ENCODE measurements around the gene DDIT4L. TPM values are rescaled to one million over a fixed set of nuclear protein-coding genes. Genes with fewer than 3 reads are reported as not detected.

The DDIT4L gene
- total and polyA plus RNA-seq, 10 of the 15 experiments (the other 5 are each of a cell fraction or from before 2014, with no cell fraction given) = 0.02 to 0.08 TPM; not detected in 8

DNA sequence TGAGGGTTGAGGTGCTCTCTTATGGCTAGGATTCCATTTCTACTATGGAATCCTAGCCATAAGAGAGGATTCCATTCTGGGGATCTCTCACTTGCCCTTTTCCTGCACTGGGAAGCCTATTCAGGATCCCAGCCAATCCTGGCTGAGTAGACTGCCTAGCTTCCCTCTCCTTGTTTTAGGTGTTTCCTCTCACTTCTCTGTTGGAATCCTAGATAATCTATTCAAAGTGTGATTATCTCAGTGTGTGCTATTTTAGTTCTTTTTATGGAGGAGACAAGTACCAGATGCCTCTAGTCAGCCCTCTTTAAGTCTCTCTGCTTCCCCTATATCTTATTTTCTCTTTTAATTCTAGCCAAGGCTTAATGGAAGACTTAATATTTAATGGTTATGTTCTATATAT is 34.5 kb upstream of the DDIT4L start (continued):
- TF ChIP-seq, protein P1, sequence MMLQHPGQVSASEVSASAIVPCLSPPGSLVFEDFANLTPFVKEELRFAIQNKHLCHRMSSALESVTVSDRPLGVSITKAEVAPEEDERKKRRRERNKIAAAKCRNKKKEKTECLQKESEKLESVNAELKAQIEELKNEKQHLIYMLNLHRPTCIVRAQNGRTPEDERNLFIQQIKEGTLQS (IDR thresholded peaks at IDR 0.05; ENCODE audit: borderline replicate concordance, extremely low read depth, low read depth, low read length) = no peak
- TF ChIP-seq MYB (IDR thresholded peaks at IDR 0.05; ENCODE audit: borderline replicate concordance, low read depth, low read length) = no peak
- TF ChIP-seq, protein P2, sequence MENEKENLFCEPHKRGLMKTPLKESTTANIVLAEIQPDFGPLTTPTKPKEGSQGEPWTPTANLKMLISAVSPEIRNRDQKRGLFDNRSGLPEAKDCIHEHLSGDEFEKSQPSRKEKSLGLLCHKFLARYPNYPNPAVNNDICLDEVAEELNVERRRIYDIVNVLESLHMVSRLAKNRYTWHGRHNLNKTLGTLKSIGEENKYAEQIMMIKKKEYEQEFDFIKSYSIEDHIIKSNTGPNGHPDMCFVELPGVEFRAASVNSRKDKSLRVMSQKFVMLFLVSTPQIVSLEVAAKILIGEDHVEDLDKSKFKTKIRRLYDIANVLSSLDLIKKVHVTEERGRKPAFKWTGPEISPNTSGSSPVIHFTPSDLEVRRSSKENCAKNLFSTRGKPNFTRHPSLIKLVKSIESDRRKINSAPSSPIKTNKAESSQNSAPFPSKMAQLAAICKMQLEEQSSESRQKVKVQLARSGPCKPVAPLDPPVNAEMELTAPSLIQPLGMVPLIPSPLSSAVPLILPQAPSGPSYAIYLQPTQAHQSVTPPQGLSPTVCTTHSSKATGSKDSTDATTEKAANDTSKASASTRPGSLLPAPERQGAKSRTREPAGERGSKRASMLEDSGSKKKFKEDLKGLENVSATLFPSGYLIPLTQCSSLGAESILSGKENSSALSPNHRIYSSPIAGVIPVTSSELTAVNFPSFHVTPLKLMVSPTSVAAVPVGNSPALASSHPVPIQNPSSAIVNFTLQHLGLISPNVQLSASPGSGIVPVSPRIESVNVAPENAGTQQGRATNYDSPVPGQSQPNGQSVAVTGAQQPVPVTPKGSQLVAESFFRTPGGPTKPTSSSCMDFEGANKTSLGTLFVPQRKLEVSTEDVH (IDR thresholded peaks at IDR 0.05; ENCODE audit: low read depth, partially characterized antibody) = no peak

DNA sequence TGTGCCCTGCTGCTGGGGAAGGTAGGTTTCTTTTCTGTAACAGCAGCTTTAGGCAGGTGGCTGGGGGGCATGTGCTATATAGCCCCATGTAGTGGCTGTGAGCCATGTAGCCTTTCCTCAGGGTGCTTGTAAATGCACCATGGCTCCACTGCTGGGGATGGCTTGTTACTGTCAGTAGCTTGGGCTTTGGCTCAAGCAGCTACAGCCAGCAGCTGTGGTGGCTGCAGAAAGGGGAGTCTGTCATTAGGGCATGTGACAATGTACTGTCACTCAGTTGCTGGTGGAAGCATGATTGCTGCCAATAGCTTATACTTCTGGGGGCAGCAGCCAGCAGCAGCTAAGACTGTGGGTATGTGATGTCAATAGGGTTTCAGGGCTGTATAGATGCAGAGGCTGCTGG is 33.9 kb upstream of the DDIT4L start:
- POLR2A ChIA-PET = no interaction called here
- Histone ChIP-seq H2AFZ (ENCODE audit: control insufficient read depth, low read depth, low read length) (no peak overlapping the region), H3K27me3 (replicated peaks in 1 of 2; ENCODE audit: control insufficient read depth in 2 of 2, insufficient read depth in 2 of 2, low read length in 1 of 2) (no peaks in the 10 kb centered on the region), H4K20me1 (ENCODE audit: control insufficient read depth, insufficient read depth) (no peaks in the 10 kb centered on the region), H3K36me3 (ENCODE audit: control insufficient read depth in 2 of 2, insufficient read depth in 2 of 2, low read length in 1 of 2) (no peaks in the 10 kb centered on the region), H3K9ac (ENCODE audit: control insufficient read depth, insufficient read depth, low read length) (no peak overlapping the region), H3K4me2 (ENCODE audit: control insufficient read depth, insufficient read depth) (no peak overlapping the region), H3K79me2 (ENCODE audit: control insufficient read depth, insufficient read depth, low read length) (no peaks in the 10 kb centered on the region), H3K4me3 (no peak overlapping the region), H3K9me3 (replicated peaks; ENCODE audit: control insufficient read depth, insufficient read depth, low read length) (no peaks in the 10 kb centered on the region; the same call in 2 of the 3 replicates), H3K27ac (ENCODE audit: control insufficient read depth, insufficient read depth) (no peak overlapping the region), H3K4me1 (ENCODE audit: control insufficient read depth, insufficient read depth, low read length) (no peaks in the 10 kb centered on the region)
- DNase-seq (ENCODE audit: low read depth, low spot score) (no peak), ATAC-seq (no peak), FAIRE-seq (no peak)
- CTCF ChIA-PET = interaction anchor here (1.1 to 1.6 kb wide), 3 partner anchors 13 to 131 kb away, joined by 3 to 4 read pairs (median 3); no protein-coding TSS in a partner anchor
- in situ Hi-C loops (cut with MboI) (no loop called here), intact Hi-C loops (cut with micrococcal nuclease; ENCODE audit: unreplicated experiment) (no loop called here)
- no peak for TF ChIP-seq TAF1 (IDR thresholded peaks at IDR 0.05; ENCODE audit: borderline replicate concordance, low read depth, low read length)
- TF ChIP-seq CHD2 (IDR thresholded peaks at IDR 0.05; ENCODE audit: borderline replicate concordance, low read depth, low read length) = no peak
- TF ChIP-seq MTA2 (IDR thresholded peaks at IDR 0.05; ENCODE audit: low read depth) = no peak
- TF ChIP-seq, protein P3, sequence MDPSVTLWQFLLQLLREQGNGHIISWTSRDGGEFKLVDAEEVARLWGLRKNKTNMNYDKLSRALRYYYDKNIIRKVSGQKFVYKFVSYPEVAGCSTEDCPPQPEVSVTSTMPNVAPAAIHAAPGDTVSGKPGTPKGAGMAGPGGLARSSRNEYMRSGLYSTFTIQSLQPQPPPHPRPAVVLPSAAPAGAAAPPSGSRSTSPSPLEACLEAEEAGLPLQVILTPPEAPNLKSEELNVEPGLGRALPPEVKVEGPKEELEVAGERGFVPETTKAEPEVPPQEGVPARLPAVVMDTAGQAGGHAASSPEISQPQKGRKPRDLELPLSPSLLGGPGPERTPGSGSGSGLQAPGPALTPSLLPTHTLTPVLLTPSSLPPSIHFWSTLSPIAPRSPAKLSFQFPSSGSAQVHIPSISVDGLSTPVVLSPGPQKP (IDR thresholded peaks at IDR 0.05; ENCODE audit: low read depth, low read length) = no peak
- TF ChIP-seq CBX5 (IDR thresholded peaks at IDR 0.05; ENCODE audit: low read depth) = no peak
- TF ChIP-seq MEF2B (IDR thresholded peaks at IDR 0.05; ENCODE audit: partially characterized antibody, poor library complexity, severe bottlenecking) = no peak
- no peak for TF ChIP-seq NR2F1 (conservative IDR thresholded peaks at IDR 0.05)
- SMC1A ChIA-PET (ENCODE audit: uncharacterized antibody, unreplicated experiment) = interaction anchor here (1.2 to 1.4 kb wide), 2 partner anchors 10 to 132 kb away, joined by 3 to 4 read pairs; no protein-coding TSS in a partner anchor
- RAD21 ChIA-PET (ENCODE audit: unreplicated experiment) = no interaction called here
- BruUV-seq (replicated peaks) = no TSS peak
